T-helper 1 cell treated with Interleukin-12 subunit alpha and Interleukin-12 subunit beta and Interleukin-4 antibody, amounts not matched to agents 30 μg/mL and 1 μg/mL, for 36 hours (primary cell): Measurements from ENCODE around the gene BRD4.
A peak's percentile ranks its signal among the peaks of the same experiment; 100 is the strongest.

ENCODE experiments used
- H3K27ac Mint-ChIP-seq: one replicate; pipeline ENCODE4 v1.8.0; 2021; ENCODE audit warnings: mild to moderate bottlenecking, mixed read lengths
- H3K27me3 Mint-ChIP-seq: one replicate; pipeline ENCODE4 v1.8.0; 2021; ENCODE audit warnings: low read depth, mixed read lengths
- H3K36me3 Mint-ChIP-seq: one replicate; pipeline ENCODE4 v1.8.0; 2021; ENCODE audit warnings: low read depth, mixed read lengths
- H3K4me1 Mint-ChIP-seq: one replicate; pipeline ENCODE4 v1.8.0; 2021; ENCODE audit warnings: low read depth, mixed read lengths
- H3K4me3 Mint-ChIP-seq: one replicate; pipeline ENCODE4 v1.8.0; 2021; ENCODE audit warnings: mild to moderate bottlenecking, moderate library complexity, mixed read lengths
- H3K9me3 Mint-ChIP-seq: one replicate; pipeline ENCODE4 v1.8.0; 2021; ENCODE audit warnings: mixed read lengths

The BRD4 gene

GRCh38 chr19:15283141-15283883, 49.0 kb downstream of the BRD4 start:
- no peaks in the 10 kb centered on the region for H3K27me3 Mint-ChIP-seq
- H3K36me3 Mint-ChIP-seq, result no peaks in the 10 kb centered on the region
- H3K4me3 Mint-ChIP-seq, result no peak overlapping the region
- H3K9me3 Mint-ChIP-seq, result no peaks in the 10 kb centered on the region
- H3K27ac Mint-ChIP-seq, result peak overlapping the region; percentile 52
- peaks cover 67% of the 10 kb centered on the region for H3K4me1 Mint-ChIP-seq

DNA sequence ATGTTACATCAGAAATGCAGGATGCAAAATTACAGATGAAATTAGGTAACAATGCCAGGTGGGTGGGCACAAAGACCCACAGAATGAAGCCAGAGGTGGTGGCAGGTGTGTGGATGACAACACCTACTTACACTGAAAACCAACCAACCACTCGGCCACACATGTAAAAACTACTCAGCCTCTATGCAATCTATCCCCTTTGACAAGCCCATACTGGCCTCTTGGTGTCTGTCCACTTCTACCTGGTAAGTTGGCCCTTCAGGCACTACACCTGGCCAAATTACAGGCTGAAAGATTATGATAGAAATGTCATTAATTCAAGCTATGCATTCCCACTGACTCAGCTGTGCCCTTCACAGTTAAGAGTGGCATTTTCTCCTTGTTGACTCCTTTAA, 50.0 kb downstream of the BRD4 start:
- H3K27ac Mint-ChIP-seq, result no peak overlapping the region
- peaks cover 58% of the 10 kb centered on the region for H3K4me1 Mint-ChIP-seq
- H3K4me3 Mint-ChIP-seq, result no peak overlapping the region
- H3K36me3 Mint-ChIP-seq, result no peaks in the 10 kb centered on the region
- no peaks in the 10 kb centered on the region for H3K27me3 Mint-ChIP-seq
- H3K9me3 Mint-ChIP-seq, result no peaks in the 10 kb centered on the region

GRCh38 chr19:15280915-15281683, 51.2 kb downstream of the BRD4 start:
- no peaks in the 10 kb centered on the region for H3K27me3 Mint-ChIP-seq
- no peaks in the 10 kb centered on the region for H3K9me3 Mint-ChIP-seq
- no peak overlapping the region for H3K27ac Mint-ChIP-seq
- H3K4me3 Mint-ChIP-seq, result no peak overlapping the region
- H3K36me3 Mint-ChIP-seq, result no peaks in the 10 kb centered on the region
- H3K4me1 Mint-ChIP-seq, result peaks cover 54% of the 10 kb centered on the region

- no peaks in the 10 kb centered on the region for H3K27me3 Mint-ChIP-seq
- no peaks in the 10 kb centered on the region for H3K36me3 Mint-ChIP-seq
- H3K9me3 Mint-ChIP-seq, result no peaks in the 10 kb centered on the region
- H3K27ac Mint-ChIP-seq, result no peak overlapping the region
- H3K4me1 Mint-ChIP-seq, result peaks cover 50% of the 10 kb centered on the region
- H3K4me3 Mint-ChIP-seq, result no peak overlapping the region
Measured at GRCh38 chr19:15280048-15280725, 52.2 kb downstream of the BRD4 start.

GRCh38 chr19:15279326-15279904, 52.9 kb downstream of the BRD4 start:
- Mint-ChIP-seq H3K27ac (no peak overlapping the region), H3K4me3 (no peak overlapping the region), H3K9me3 (no peaks in the 10 kb centered on the region), H3K27me3 (no peaks in the 10 kb centered on the region), H3K4me1 (peaks cover 42% of the 10 kb centered on the region), H3K36me3 (no peaks in the 10 kb centered on the region)

DNA sequence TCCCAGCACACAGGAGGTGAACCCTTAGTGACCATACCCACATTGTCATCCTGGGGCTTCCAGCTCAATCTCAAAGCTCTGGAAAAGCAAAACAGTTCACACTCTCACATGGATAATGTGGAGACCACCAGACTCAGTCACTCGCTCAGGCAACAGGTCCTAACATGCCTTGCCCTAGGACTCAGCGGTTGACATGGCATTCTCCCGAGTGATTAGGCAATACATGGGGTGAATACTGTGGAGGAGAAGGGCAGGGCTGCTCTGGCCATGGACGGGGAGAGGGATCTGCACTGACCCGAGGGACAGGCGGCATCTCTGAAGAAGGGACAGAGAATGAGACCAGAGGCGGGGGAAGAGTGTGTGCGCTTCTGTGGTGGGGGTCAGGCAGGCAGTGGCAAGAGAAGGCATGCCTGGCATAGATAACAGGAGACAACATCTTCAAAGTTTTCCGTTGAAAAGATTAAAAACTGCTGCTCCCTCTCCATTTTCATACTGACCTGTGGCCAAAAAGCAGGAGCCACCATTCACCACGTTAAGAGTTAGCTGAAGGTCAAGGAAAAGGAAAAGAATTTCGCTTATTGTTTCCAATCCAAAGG, 55.6 kb downstream of the BRD4 start:
- no peaks in the 10 kb centered on the region for H3K9me3 Mint-ChIP-seq
- no peak overlapping the region for H3K4me3 Mint-ChIP-seq
- H3K4me1 Mint-ChIP-seq, result peaks cover 23% of the 10 kb centered on the region
- H3K27ac Mint-ChIP-seq, result peak overlapping the region; percentile 53
- H3K36me3 Mint-ChIP-seq, result peaks cover 6% of the 10 kb centered on the region
- H3K27me3 Mint-ChIP-seq, result no peaks in the 10 kb centered on the region

DNA sequence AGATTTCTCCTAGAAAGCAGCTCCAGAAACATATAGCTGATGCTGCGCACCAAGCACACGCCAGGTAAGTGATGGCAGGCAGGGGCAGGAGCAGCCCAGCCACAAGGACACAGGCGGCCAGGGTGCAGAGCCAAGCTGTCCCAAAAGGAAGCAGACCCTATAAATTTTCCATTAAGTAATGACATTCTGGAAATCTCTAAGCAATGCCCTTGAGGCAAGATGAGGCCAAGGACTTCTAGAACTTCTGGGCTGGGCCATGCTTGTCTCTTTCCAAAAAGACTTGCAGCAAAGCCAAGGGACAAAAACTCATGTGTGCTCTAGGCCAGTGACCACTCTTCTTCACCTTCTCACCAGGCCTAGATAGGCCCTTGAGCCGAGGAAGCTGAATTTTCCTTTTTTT, 57.9 kb downstream of the BRD4 start:
- Mint-ChIP-seq H3K27ac (no peak overlapping the region), H3K36me3 (peaks cover 19% of the 10 kb centered on the region), H3K9me3 (no peaks in the 10 kb centered on the region), H3K27me3 (no peaks in the 10 kb centered on the region), H3K4me3 (no peak overlapping the region), H3K4me1 (peaks cover 12% of the 10 kb centered on the region)

- no peak overlapping the region for H3K27ac Mint-ChIP-seq
- H3K36me3 Mint-ChIP-seq, result peaks cover 40% of the 10 kb centered on the region
Measured at GRCh38 chr19:15269806-15270205, 62.5 kb downstream of the BRD4 start.

GRCh38 chr19:15268928-15269253, 63.4 kb downstream of the BRD4 start:
- H3K4me1 Mint-ChIP-seq, result peaks cover 9% of the 10 kb centered on the region

More at GRCh38 chr19:15269806-15270205, 62.5 kb downstream of the BRD4 start:
- Mint-ChIP-seq H3K4me1 (peaks cover 9% of the 10 kb centered on the region), H3K4me3 (no peak overlapping the region), H3K27me3 (no peaks in the 10 kb centered on the region), H3K9me3 (no peaks in the 10 kb centered on the region)

GRCh38 chr19:15268192-15268927, 64.0 kb downstream of the BRD4 start:
- no peaks in the 10 kb centered on the region for H3K27me3 Mint-ChIP-seq
- peaks cover 9% of the 10 kb centered on the region for H3K4me1 Mint-ChIP-seq
- no peaks in the 10 kb centered on the region for H3K9me3 Mint-ChIP-seq
- H3K36me3 Mint-ChIP-seq, result peaks cover 42% of the 10 kb centered on the region
- no peak overlapping the region for H3K4me3 Mint-ChIP-seq
- H3K27ac Mint-ChIP-seq, result peak overlapping the region; percentile 46

More at GRCh38 chr19:15268928-15269253, 63.4 kb downstream of the BRD4 start:
- Mint-ChIP-seq H3K27me3 (no peaks in the 10 kb centered on the region), H3K27ac (no peak overlapping the region), H3K36me3 (peaks cover 42% of the 10 kb centered on the region), H3K4me3 (no peak overlapping the region), H3K9me3 (no peaks in the 10 kb centered on the region)

- Mint-ChIP-seq H3K27ac (no peak overlapping the region), H3K9me3 (no peaks in the 10 kb centered on the region), H3K4me3 (no peak overlapping the region), H3K4me1 (peaks cover 9% of the 10 kb centered on the region), H3K36me3 (peaks cover 41% of the 10 kb centered on the region), H3K27me3 (no peaks in the 10 kb centered on the region)
Measured at GRCh38 chr19:15266683-15267082, 65.7 kb downstream of the BRD4 start.

- Mint-ChIP-seq H3K27ac (peak overlapping the region; percentile 41), H3K4me3 (no peak overlapping the region), H3K9me3 (no peaks in the 10 kb centered on the region), H3K4me1 (peaks cover 4% of the 10 kb centered on the region), H3K27me3 (no peaks in the 10 kb centered on the region), H3K36me3 (peaks cover 37% of the 10 kb centered on the region)
Measured at GRCh38 chr19:15265850-15266248, 66.5 kb downstream of the BRD4 start.

- H3K4me3 Mint-ChIP-seq, result no peak overlapping the region
- peaks cover 39% of the 10 kb centered on the region for H3K36me3 Mint-ChIP-seq
- H3K27me3 Mint-ChIP-seq, result no peaks in the 10 kb centered on the region
- H3K4me1 Mint-ChIP-seq, result peaks cover 4% of the 10 kb centered on the region
- H3K27ac Mint-ChIP-seq, result peak overlapping the region; percentile 41
- H3K9me3 Mint-ChIP-seq, result no peaks in the 10 kb centered on the region
Measured at GRCh38 chr19:15265214-15265849, 67.0 kb downstream of the BRD4 start.
